Posterior vena cava (tissue), 2 donors: ENCODE results near the gene PTPRG. TPM values are rescaled to one million over a fixed set of nuclear protein-coding genes. Genes with fewer than 3 reads are reported as not detected.
"Not testable (repeated sequence)": the region's sequence is repeated elsewhere in the genome, so short reads cannot be mapped to it uniquely, and the experiment has no call there.

ENCODE experiments used
- DNase-seq: peaks from one replicate; pipeline ENCODE4 v3.0.0-alpha.2; 2020; ENCODE audit warnings: low spot score
- intact Hi-C, 2 donors: fragments of 100-400 bp; cut with DNase I; formaldehyde crosslinking; loops; one replicate each; pipeline versions ENCODE4 v1.14.1 to v1.14.2; 2022 to 2023
- total RNA-seq, 2 donors: library from RNA; stranded (reverse); fragmentation: NEBNext Ultra II Directional; extraction: Animal tissue kit (Norgen Biotek cat#: 25700); gene quantifications; one replicate each; pipeline ENCODE4 v1.2.1, GENCODE V29; 2021
- donor health status: DM: yes; HTN: yes; CAD: no.
- donor health status: DM: yes; HTN: yes; CAD: no.

Gene PTPRG
- total RNA-seq, 2 donors from 2014 or later, result 80.4 to 98.0 TPM

- intact Hi-C loops, result no loop called here
- no peak for DNase-seq
These were observed 453.7 kb downstream of the PTPRG start for GRCh38 chr3:62015111-62015510.

- DNase-seq, result no peak
- intact Hi-C loops, result no loop called here
These were observed 458.5 kb downstream of the PTPRG start for GRCh38 chr3:62019906-62020305.

GRCh38 chr3:62020706-62021105 lies 459.3 kb downstream of the PTPRG start:
- DNase-seq, result no peak
- intact Hi-C loops, result no loop called here

- DNase-seq, result no peak
- intact Hi-C loops, result no loop called here
These were observed 460.9 kb downstream of the PTPRG start for GRCh38 chr3:62022312-62022711.

- intact Hi-C loops, result no loop called here
These were observed 463.5 kb downstream of the PTPRG start for GRCh38 chr3:62024882-62025281.

GRCh38 chr3:62025913-62026312 lies 464.5 kb downstream of the PTPRG start:
- intact Hi-C loops, result no loop called here
- no peak for DNase-seq

More at GRCh38 chr3:62024882-62025281, 463.5 kb downstream of the PTPRG start:
- no peak for DNase-seq

- DNase-seq, result no peak
- intact Hi-C loops, result no loop called here
These were observed 465.9 kb downstream of the PTPRG start for GRCh38 chr3:62027241-62027640.

GRCh38 chr3:62027796-62028195 lies 466.4 kb downstream of the PTPRG start:
- intact Hi-C loops, result no loop called here
- no peak for DNase-seq

GRCh38 chr3:62028236-62028635 lies 466.9 kb downstream of the PTPRG start:
- DNase-seq, result no peak
- intact Hi-C loops, result no loop called here

- intact Hi-C loops, result no loop called here
These were observed 471.4 kb downstream of the PTPRG start for GRCh38 chr3:62032738-62033137.

GRCh38 chr3:62035402-62036057 lies 474.2 kb downstream of the PTPRG start:
- no peak for DNase-seq
- intact Hi-C loops, result no loop called here

More at GRCh38 chr3:62032738-62033137, 471.4 kb downstream of the PTPRG start:
- no peak for DNase-seq

- intact Hi-C loops, result no loop called here
- DNase-seq, result no peak
These were observed 475.4 kb downstream of the PTPRG start for GRCh38 chr3:62036726-62037125.

- DNase-seq, intact Hi-C loops: not testable (repeated sequence)
These were observed 477.4 kb downstream of the PTPRG start for GRCh38 chr3:62038798-62039197.

GRCh38 chr3:62039586-62039985 lies 478.2 kb downstream of the PTPRG start:
- no peak for DNase-seq

GRCh38 chr3:62041681-62042080 lies 480.3 kb downstream of the PTPRG start:
- intact Hi-C loops, result no loop called here
- no peak for DNase-seq

More at GRCh38 chr3:62039586-62039985, 478.2 kb downstream of the PTPRG start:
- intact Hi-C loops, result no loop called here

- DNase-seq, result no peak
- intact Hi-C loops, result no loop called here
These were observed 483.6 kb downstream of the PTPRG start for GRCh38 chr3:62044874-62045411.

- intact Hi-C loops, result no loop called here
These were observed 485.0 kb downstream of the PTPRG start for GRCh38 chr3:62046326-62046725.

GRCh38 chr3:62048577-62048976 lies 487.2 kb downstream of the PTPRG start:
- intact Hi-C loops, result no loop called here
- no peak for DNase-seq

More at GRCh38 chr3:62046326-62046725, 485.0 kb downstream of the PTPRG start:
- no peak for DNase-seq

GRCh38 chr3:62049033-62049432 lies 487.7 kb downstream of the PTPRG start:
- intact Hi-C loops, result no loop called here
- DNase-seq, result no peak

GRCh38 chr3:62051506-62051905 lies 490.1 kb downstream of the PTPRG start:
- DNase-seq, result no peak
- intact Hi-C loops, result no loop called here

GRCh38 chr3:62052331-62052730 lies 491.0 kb downstream of the PTPRG start:
- intact Hi-C loops, result no loop called here
- no peak for DNase-seq
